HFFc6 (cell line): Measurements from ENCODE around the gene RELCH. TPM values are rescaled to one million over a fixed set of nuclear protein-coding genes. Genes with fewer than 3 reads are reported as not detected.

Experiments
- DNase-seq: peaks from one replicate; pipeline ENCODE4 v3.0.0-alpha.2; 2018
- H3K27ac Mint-ChIP-seq: 2 replicates; pipeline ENCODE4 v1.8.0; 2020; ENCODE audit warnings: mild to moderate bottlenecking, mixed read lengths
- H3K27me3 Mint-ChIP-seq: 2 replicates; pipeline ENCODE4 v1.8.0; 2021; ENCODE audit warnings: mild to moderate bottlenecking, moderate library complexity, mixed read lengths; ENCODE audit not compliant: insufficient read depth
- H3K36me3 Mint-ChIP-seq: 2 replicates; pipeline ENCODE4 v1.8.0; 2021; ENCODE audit warnings: low read depth, mixed read lengths
- H3K4me1 Mint-ChIP-seq: 2 replicates; pipeline ENCODE4 v1.8.0; 2020; ENCODE audit warnings: low read depth, mixed read lengths
- H3K4me3 Mint-ChIP-seq: 2 replicates; pipeline ENCODE4 v1.8.0; 2020; ENCODE audit warnings: mild to moderate bottlenecking, moderate library complexity, mixed read lengths
- H3K9me3 Mint-ChIP-seq: 2 replicates; pipeline ENCODE4 v1.8.0; 2020; ENCODE audit warnings: mild to moderate bottlenecking, mixed read lengths
- total RNA-seq, 6 experiments: library from RNA; stranded (reverse); fragmentation: NEBNext Ultra II Directional; extraction: Animal tissue kit (Norgen Biotek cat#: 25700); gene quantifications; 2 replicates in 1 of 6; 3 replicates in 5 of 6; pipeline ENCODE4 v1.2.3, GENCODE V29; 2021
- TF ChIP-seq, protein P1 (sequence below): fragments of 200-600 bp; sonication (generic); IDR thresholded peaks from 2 replicates; pipeline ENCODE4 v1.5.0; 2021; ENCODE audit warnings: antibody characterized with exemption, mild to moderate bottlenecking

Gene RELCH
- total RNA-seq, 6 experiments from 2014 or later: 24.6 to 30.3 (median 26.6) TPM

DNA sequence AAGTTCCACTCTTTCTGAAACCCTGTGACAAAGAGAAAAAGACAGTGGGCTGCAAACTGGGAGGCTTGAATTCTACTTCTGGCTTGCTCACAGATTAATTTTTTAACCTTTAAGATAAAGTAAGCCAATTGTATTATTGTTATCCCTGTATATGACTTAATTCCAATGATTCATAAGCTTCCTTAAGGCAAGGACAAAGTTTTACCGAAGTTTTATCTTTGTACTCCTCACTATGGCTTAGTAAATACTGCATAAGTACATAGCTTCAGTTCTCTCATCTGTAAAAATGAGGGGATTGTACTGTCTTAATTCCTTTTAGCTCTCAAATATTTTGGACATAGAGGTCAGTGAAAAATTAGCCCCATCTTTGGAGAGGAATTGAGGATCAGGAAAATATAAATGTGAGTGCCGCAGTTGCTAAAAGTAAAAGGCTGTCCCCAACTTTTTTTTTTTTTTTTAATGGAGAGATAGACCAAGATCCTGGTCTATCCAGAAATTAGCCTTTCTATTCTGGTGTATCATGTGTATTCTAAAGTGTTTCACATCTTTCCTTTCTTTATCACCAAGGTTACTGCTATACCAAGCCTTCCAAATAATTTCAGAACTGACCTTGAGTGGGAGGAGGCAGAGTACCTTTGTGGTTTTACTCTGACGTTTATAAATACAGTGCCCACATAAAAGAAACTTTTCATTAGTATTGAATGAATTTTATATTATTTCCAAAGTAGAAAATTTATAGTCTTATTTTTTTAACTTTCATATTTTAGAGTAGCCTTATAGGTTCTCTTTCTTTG lies 13.3 kb downstream of the RELCH start:
- Mint-ChIP-seq H3K36me3 (no peaks in the 10 kb centered on the region), H3K27me3 (no peaks in the 10 kb centered on the region), H3K4me3 (no peak overlapping the region), H3K4me1 (peaks cover 10% of the 10 kb centered on the region), H3K27ac (no peak overlapping the region), H3K9me3 (no peaks in the 10 kb centered on the region)
- TF ChIP-seq, protein P1, sequence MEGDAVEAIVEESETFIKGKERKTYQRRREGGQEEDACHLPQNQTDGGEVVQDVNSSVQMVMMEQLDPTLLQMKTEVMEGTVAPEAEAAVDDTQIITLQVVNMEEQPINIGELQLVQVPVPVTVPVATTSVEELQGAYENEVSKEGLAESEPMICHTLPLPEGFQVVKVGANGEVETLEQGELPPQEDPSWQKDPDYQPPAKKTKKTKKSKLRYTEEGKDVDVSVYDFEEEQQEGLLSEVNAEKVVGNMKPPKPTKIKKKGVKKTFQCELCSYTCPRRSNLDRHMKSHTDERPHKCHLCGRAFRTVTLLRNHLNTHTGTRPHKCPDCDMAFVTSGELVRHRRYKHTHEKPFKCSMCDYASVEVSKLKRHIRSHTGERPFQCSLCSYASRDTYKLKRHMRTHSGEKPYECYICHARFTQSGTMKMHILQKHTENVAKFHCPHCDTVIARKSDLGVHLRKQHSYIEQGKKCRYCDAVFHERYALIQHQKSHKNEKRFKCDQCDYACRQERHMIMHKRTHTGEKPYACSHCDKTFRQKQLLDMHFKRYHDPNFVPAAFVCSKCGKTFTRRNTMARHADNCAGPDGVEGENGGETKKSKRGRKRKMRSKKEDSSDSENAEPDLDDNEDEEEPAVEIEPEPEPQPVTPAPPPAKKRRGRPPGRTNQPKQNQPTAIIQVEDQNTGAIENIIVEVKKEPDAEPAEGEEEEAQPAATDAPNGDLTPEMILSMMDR: no peak
- no peak for DNase-seq

DNA sequence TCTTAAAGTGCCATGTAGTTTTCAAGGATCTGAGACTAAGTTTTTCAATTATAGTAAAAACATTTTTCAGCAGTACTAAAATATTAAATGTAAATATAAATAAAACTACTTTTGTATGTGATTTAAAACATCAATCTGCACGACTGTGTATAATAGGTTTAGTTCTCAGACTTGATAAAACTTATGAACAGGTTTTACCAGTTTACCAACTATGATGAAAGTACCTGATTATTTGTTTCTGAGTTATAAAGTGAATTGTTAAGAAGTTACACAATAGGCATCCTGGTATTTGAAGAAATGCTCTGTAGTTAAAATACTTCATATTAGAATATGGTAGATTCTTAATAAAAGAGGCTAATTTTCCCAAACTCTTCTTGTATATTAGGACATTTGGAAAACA lies 14.8 kb downstream of the RELCH start:
- TF ChIP-seq, protein P1: no peak
- H3K36me3 Mint-ChIP-seq: no peaks in the 10 kb centered on the region
- H3K27ac Mint-ChIP-seq: no peak overlapping the region
- peaks cover 10% of the 10 kb centered on the region for H3K4me1 Mint-ChIP-seq
- DNase-seq: no peak
- no peaks in the 10 kb centered on the region for H3K9me3 Mint-ChIP-seq
- H3K4me3 Mint-ChIP-seq: no peak overlapping the region
- H3K27me3 Mint-ChIP-seq: no peaks in the 10 kb centered on the region

DNA sequence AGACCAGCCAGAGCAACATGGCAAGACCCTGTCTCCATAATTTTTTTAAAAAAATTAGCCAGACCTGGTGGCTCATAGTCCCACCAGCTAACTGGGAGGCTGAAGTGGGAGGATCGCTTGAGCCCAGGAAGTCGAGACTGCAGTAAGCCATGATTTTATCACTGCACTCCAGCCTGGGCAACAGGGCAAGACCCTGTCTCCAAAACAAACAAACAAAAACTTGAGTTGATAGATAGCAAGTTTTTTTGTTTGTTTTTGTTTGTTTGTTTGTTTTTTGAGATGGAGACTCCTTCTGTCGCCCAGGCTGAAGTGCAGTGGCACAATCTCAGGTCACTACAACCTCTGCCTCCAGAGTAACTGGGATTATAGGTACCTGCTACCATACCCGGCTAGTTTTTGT lies 18.8 kb downstream of the RELCH start:
- peaks cover 10% of the 10 kb centered on the region for H3K4me1 Mint-ChIP-seq

DNA sequence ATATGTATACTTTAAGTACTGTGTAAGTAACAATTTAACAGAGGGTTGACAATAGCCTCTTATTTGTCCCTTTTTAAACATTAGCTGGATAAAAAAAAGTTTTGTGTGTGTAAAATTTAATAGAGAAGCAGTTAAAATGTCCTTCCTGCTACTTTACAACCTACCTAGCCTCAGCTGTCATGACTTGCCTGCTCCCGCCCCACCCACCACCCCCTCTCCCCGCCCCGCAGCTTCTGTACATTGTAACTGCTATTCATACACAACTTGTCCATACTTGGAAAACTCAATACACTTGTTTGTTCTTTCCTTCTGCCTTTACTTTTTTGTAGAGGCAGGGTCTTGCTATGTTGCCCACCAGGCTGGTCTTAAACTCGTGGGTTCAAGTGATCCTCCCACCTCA lies 19.5 kb downstream of the RELCH start:
- Mint-ChIP-seq H3K27me3 (no peaks in the 10 kb centered on the region), H3K9me3 (peaks cover 4% of the 10 kb centered on the region), H3K4me3 (no peak overlapping the region), H3K36me3 (peaks cover 22% of the 10 kb centered on the region), H3K27ac (no peak overlapping the region), H3K4me1 (peaks cover 11% of the 10 kb centered on the region)
- TF ChIP-seq, protein P1: no peak
- no peak for DNase-seq

More for the DNA sequence above, 18.8 kb downstream of the RELCH start:
- Mint-ChIP-seq H3K36me3 (peaks cover 22% of the 10 kb centered on the region), H3K27me3 (no peaks in the 10 kb centered on the region), H3K27ac (no peak overlapping the region), H3K4me3 (no peak overlapping the region), H3K9me3 (peaks cover 4% of the 10 kb centered on the region)
- no peak for DNase-seq
- TF ChIP-seq, protein P1: no peak

DNA sequence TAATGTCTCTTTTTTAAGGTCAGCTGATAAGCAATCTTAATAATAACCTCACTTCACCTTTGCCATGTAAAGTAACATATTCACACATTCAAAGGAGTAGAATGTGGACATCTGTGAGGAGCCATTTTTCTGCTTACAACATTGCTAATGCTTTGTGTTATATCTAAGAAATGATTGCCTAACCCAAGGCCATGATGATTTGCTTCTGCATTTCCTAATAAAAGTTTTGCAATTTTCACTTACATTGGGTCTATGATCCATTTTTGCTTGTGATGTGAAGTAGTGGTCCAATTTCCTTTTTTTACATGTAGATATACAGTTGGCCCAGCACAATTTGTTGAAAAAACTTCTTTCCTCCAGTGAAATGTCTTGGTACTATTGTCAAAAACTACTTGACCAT lies 22.0 kb downstream of the RELCH start:
- no peak for DNase-seq
- H3K4me1 Mint-ChIP-seq: peaks cover 11% of the 10 kb centered on the region
- no peak overlapping the region for H3K27ac Mint-ChIP-seq
- H3K4me3 Mint-ChIP-seq: no peak overlapping the region
- no peaks in the 10 kb centered on the region for H3K27me3 Mint-ChIP-seq
- TF ChIP-seq, protein P1: no peak
- peaks cover 4% of the 10 kb centered on the region for H3K9me3 Mint-ChIP-seq
- peaks cover 22% of the 10 kb centered on the region for H3K36me3 Mint-ChIP-seq
